Smooth muscle cell of the brain vasculature (primary cell): ENCODE measurements around the gene POLR3E.
A peak's percentile ranks its signal among the peaks of the same experiment; 100 is the strongest.
"Not testable (repeated sequence)": the region's sequence is repeated elsewhere in the genome, so short reads cannot be mapped to it uniquely, and the experiment has no call there.

Experiments
- DNase-seq: peaks from one replicate; pipeline ENCODE4 v3.0.0-alpha.2; 2012; ENCODE audit warnings: low read depth, low spot score

Gene POLR3E

GRCh38 chr16:22364241-22364640 is 67.0 kb downstream of the POLR3E start:
- DNase-seq = no peak

GRCh38 chr16:22366371-22366770 is 69.2 kb downstream of the POLR3E start:
- no peak for DNase-seq

GRCh38 chr16:22366889-22367288 is 69.7 kb downstream of the POLR3E start:
- DNase-seq = no peak

GRCh38 chr16:22368200-22368826 is 71.1 kb downstream of the POLR3E start:
- not testable (repeated sequence) for DNase-seq

GRCh38 chr16:22369221-22369811 is 72.1 kb downstream of the POLR3E start:
- no peak for DNase-seq

GRCh38 chr16:22370038-22370820 is 73.0 kb downstream of the POLR3E start:
- DNase-seq = no peak

- no peak for DNase-seq
Measured at GRCh38 chr16:22372882-22373661, 75.9 kb downstream of the POLR3E start.

GRCh38 chr16:22373662-22374310 is 76.6 kb downstream of the POLR3E start:
- no peak for DNase-seq

- peak; percentile 91 for DNase-seq
Measured at GRCh38 chr16:22374311-22375116, 77.3 kb downstream of the POLR3E start, which contains the start of gene CDR2. CDR2 (minus strand) TSS chr16:22374619; CDS start chr16:22374309, 310 bp downstream.

GRCh38 chr16:22375117-22375962 is 78.1 kb downstream of the POLR3E start:
- DNase-seq = no peak

- DNase-seq = no peak
Measured at GRCh38 chr16:22375963-22376640, 78.9 kb downstream of the POLR3E start.

GRCh38 chr16:22379656-22380055 is 82.4 kb downstream of the POLR3E start:
- DNase-seq = no peak

GRCh38 chr16:22380529-22380928 is 83.3 kb downstream of the POLR3E start:
- no peak for DNase-seq

GRCh38 chr16:22381392-22381791 is 84.2 kb downstream of the POLR3E start:
- no peak for DNase-seq

GRCh38 chr16:22383827-22384226 is 86.6 kb downstream of the POLR3E start:
- DNase-seq = no peak
